Uterus (tissue), 4 donors: Measurements from ENCODE around the gene FAM240A. TPM values are rescaled to one million over a fixed set of nuclear protein-coding genes. Genes with fewer than 3 reads are reported as not detected.

ENCODE experiments used
- DNase-seq, 2 donors: peaks; one replicate each; pipeline ENCODE4 v3.0.0-alpha.2; 2019 to 2020
- H3K27ac ChIP-seq, 2 donors: fragments of 200-600 bp; sonication (generic); 1 replicate in 1 of 2; 2 replicates in 1 of 2; pipeline ENCODE4 v1.5.1; 2016 to 2018
- H3K27me3 ChIP-seq, 2 donors: fragments of 200-600 bp; sonication (generic); one replicate each; pipeline ENCODE4 v1.5.1; 2018 to 2019; ENCODE audit warnings: control low read depth in 1 of 2
- H3K36me3 ChIP-seq, 2 donors: fragments of 200-600 bp; sonication (generic); one replicate each; pipeline ENCODE4 v1.5.1; 2019; ENCODE audit warnings: control low read depth in 1 of 2
- H3K4me1 ChIP-seq, 2 donors: fragments of 200-600 bp; sonication (generic); one replicate each; pipeline ENCODE4 v1.5.1; 2018 to 2019; ENCODE audit warnings: control low read depth in 1 of 2
- H3K4me3 ChIP-seq, 2 donors: fragments of 200-600 bp; sonication (generic); 1 replicate in 1 of 2; 2 replicates in 1 of 2; pipeline ENCODE4 v1.5.1; 2018 to 2019; ENCODE audit warnings: mild to moderate bottlenecking in 1 of 2
- H3K9me3 ChIP-seq, 2 donors: fragments of 200-600 bp; sonication (generic); one replicate each; pipeline ENCODE4 v1.5.1; 2019; ENCODE audit warnings: control low read depth in 1 of 2
- CTCF ChIP-seq, 4 experiments: fragments of 200-600 bp in 2 of 4; fragments of 450-650 bp in 2 of 4; sonication (generic) in 2 of 4; IDR thresholded peaks; one replicate each; pipeline ENCODE4 v1.5.1; 2016 to 2019; ENCODE audit warnings: antibody characterized with exemption in 4 of 4, mild to moderate bottlenecking in 2 of 4, moderate library complexity in 1 of 4
- POLR2A ChIP-seq, 2 donors: fragments of 450-650 bp; IDR thresholded peaks; one replicate each; pipeline ENCODE4 v1.6.1; 2016; ENCODE audit warnings: antibody characterized with exemption in 2 of 2, mild to moderate bottlenecking in 1 of 2, moderate library complexity in 1 of 2
- intact Hi-C: fragments of 100-400 bp; cut with DNase I; formaldehyde crosslinking; loops from one replicate; pipeline ENCODE4 v1.15.1; 2023; ENCODE audit warnings: low total_unique reads
- total RNA-seq, 4 donors: library from RNA; depleted of rRNA in 3 of 4; stranded (reverse); fragments of >200 nt in 3 of 4; gene quantifications; one replicate each; pipeline versions ENCODE4 v1.1.0 to v1.2.4, GENCODE V29; 2014 to 2023
- donor health status: DM: yes; HTN: yes; CAD: no.

Gene FAM240A
- total RNA-seq, 4 donors from 2014 or later: not detected

- no peak for TF ChIP-seq CTCF (IDR thresholded peaks at IDR 0.05)
- TF ChIP-seq POLR2A (IDR thresholded peaks at IDR 0.05): no peak
- no peak for DNase-seq
- intact Hi-C loops: no loop called here
- no peak overlapping the region for H3K27ac ChIP-seq
- no peaks in the 10 kb centered on the region for H3K9me3 ChIP-seq
- H3K4me3 ChIP-seq: no peak overlapping the region
- no peaks in the 10 kb centered on the region for H3K36me3 ChIP-seq
- no peaks in the 10 kb centered on the region for H3K27me3 ChIP-seq
- H3K4me1 ChIP-seq: no peaks in the 10 kb centered on the region
Observed at GRCh38 chr3:46640927-46641326, 28.6 kb downstream of the FAM240A start.

- TF ChIP-seq POLR2A (IDR thresholded peaks at IDR 0.05): no peak
- no peak overlapping the region for H3K4me3 ChIP-seq
- DNase-seq: no peak
- H3K27ac ChIP-seq: no peak overlapping the region
- no peaks in the 10 kb centered on the region for H3K4me1 ChIP-seq
- no peaks in the 10 kb centered on the region for H3K27me3 ChIP-seq
- H3K36me3 ChIP-seq: no peaks in the 10 kb centered on the region
- intact Hi-C loops: no loop called here
- H3K9me3 ChIP-seq: no peaks in the 10 kb centered on the region
Observed at GRCh38 chr3:46642971-46643370, 30.6 kb downstream of the FAM240A start.

- Histone ChIP-seq H3K27me3 (no peaks in the 10 kb centered on the region), H3K4me3 (no peak overlapping the region), H3K27ac (no peak overlapping the region), H3K4me1 (no peaks in the 10 kb centered on the region), H3K36me3 (no peaks in the 10 kb centered on the region), H3K9me3 (no peaks in the 10 kb centered on the region)
- DNase-seq: no peak
- intact Hi-C loops: no loop called here
- TF ChIP-seq POLR2A (IDR thresholded peaks at IDR 0.05) (no peak), CTCF (IDR thresholded peaks at IDR 0.05) (no peak)
Observed at GRCh38 chr3:46643701-46644100, 31.4 kb downstream of the FAM240A start.

GRCh38 chr3:46646700-46647099 lies 34.4 kb downstream of the FAM240A start:
- no peaks in the 10 kb centered on the region for H3K27me3 ChIP-seq
- no peak overlapping the region for H3K4me3 ChIP-seq
- no peak overlapping the region for H3K27ac ChIP-seq
- H3K9me3 ChIP-seq: no peaks in the 10 kb centered on the region
- intact Hi-C loops: no loop called here
- no peak for DNase-seq
- TF ChIP-seq CTCF (IDR thresholded peaks at IDR 0.05) (no peak), POLR2A (IDR thresholded peaks at IDR 0.05) (no peak)
- H3K4me1 ChIP-seq: no peaks in the 10 kb centered on the region
- H3K36me3 ChIP-seq: no peaks in the 10 kb centered on the region

- no peaks in the 10 kb centered on the region for H3K36me3 ChIP-seq
- no peak overlapping the region for H3K27ac ChIP-seq
- H3K4me1 ChIP-seq: no peaks in the 10 kb centered on the region
- no peaks in the 10 kb centered on the region for H3K9me3 ChIP-seq
- DNase-seq: no peak
- no peak overlapping the region for H3K4me3 ChIP-seq
- no peak for TF ChIP-seq CTCF (IDR thresholded peaks at IDR 0.05)
- TF ChIP-seq POLR2A (IDR thresholded peaks at IDR 0.05): no peak
- intact Hi-C loops: no loop called here
- no peaks in the 10 kb centered on the region for H3K27me3 ChIP-seq
Observed at GRCh38 chr3:46648096-46648495, 35.8 kb downstream of the FAM240A start.

GRCh38 chr3:46649436-46649835 lies 37.1 kb downstream of the FAM240A start:
- TF ChIP-seq POLR2A (IDR thresholded peaks at IDR 0.05): no peak
- no peak for TF ChIP-seq CTCF (IDR thresholded peaks at IDR 0.05)
- no peaks in the 10 kb centered on the region for H3K36me3 ChIP-seq
- DNase-seq: no peak
- H3K9me3 ChIP-seq: no peaks in the 10 kb centered on the region
- no peaks in the 10 kb centered on the region for H3K4me1 ChIP-seq
- H3K27ac ChIP-seq: no peak overlapping the region
- intact Hi-C loops: no loop called here
- no peaks in the 10 kb centered on the region for H3K27me3 ChIP-seq
- H3K4me3 ChIP-seq: no peak overlapping the region
